Measurements from ENCODE around the gene UBE4B.
A peak's percentile ranks its signal among the peaks of the same experiment; 100 is the strongest.

Gene UBE4B

GRCh38 chr1:10207810-10208209 is 175.1 kb downstream of the UBE4B start:
- Histone ChIP-seq H3K9ac (ENCODE audit: low read length) (no peak overlapping the region), H3K9me3 (ENCODE audit: insufficient read depth, low read length) (no peaks in the 10 kb centered on the region), H3K27ac (ENCODE audit: low read length) (no peak overlapping the region), H3K36me3 (replicated peaks; ENCODE audit: low read depth, low read length) (no peaks in the 10 kb centered on the region), H4K20me1 (ENCODE audit: insufficient read depth, low read length) (no peaks in the 10 kb centered on the region), H3K27me3 (ENCODE audit: low read depth, low read length) (no peaks in the 10 kb centered on the region), H3K4me1 (ENCODE audit: low read length) (peaks cover 10% of the 10 kb centered on the region), H3K79me2 (ENCODE audit: low read length) (peaks cover 6% of the 10 kb centered on the region; the same call in 1 of the 2 replicates), H3K4me3 (ENCODE audit: low read length) (no peak overlapping the region), H2AFZ (ENCODE audit: low read depth, low read length) (no peak overlapping the region), H3K4me2 (ENCODE audit: low read length) (no peak overlapping the region)
- TF ChIP-seq CTCF (IDR thresholded peaks at IDR 0.05; ENCODE audit: low read depth, low read length), result no peak
- TF ChIP-seq EZH2phosphoT487 (IDR thresholded peaks at IDR 0.05; ENCODE audit: low read depth), result no peak

- H3K79me2 ChIP-seq (ENCODE audit: low read length), result peaks cover 6% of the 10 kb centered on the region; the same call in 1 of the 2 replicates
- TF ChIP-seq EZH2phosphoT487 (IDR thresholded peaks at IDR 0.05; ENCODE audit: low read depth) (no peak), CTCF (IDR thresholded peaks at IDR 0.05; ENCODE audit: low read depth, low read length) (no peak)
- no peak overlapping the region for H3K9ac ChIP-seq (ENCODE audit: low read length)
- no peaks in the 10 kb centered on the region for H3K9me3 ChIP-seq (ENCODE audit: insufficient read depth, low read length)
- H2AFZ ChIP-seq (ENCODE audit: low read depth, low read length), result no peak overlapping the region
- no peaks in the 10 kb centered on the region for H3K27me3 ChIP-seq (ENCODE audit: low read depth, low read length)
- no peak overlapping the region for H3K4me2 ChIP-seq (ENCODE audit: low read length)
- no peaks in the 10 kb centered on the region for H3K36me3 ChIP-seq (replicated peaks; ENCODE audit: low read depth, low read length)
- H4K20me1 ChIP-seq (ENCODE audit: insufficient read depth, low read length), result no peaks in the 10 kb centered on the region
- H3K4me3 ChIP-seq (ENCODE audit: low read length), result no peak overlapping the region
- peaks cover 10% of the 10 kb centered on the region for H3K4me1 ChIP-seq (ENCODE audit: low read length)
- H3K27ac ChIP-seq (ENCODE audit: low read length), result no peak overlapping the region
Measured at GRCh38 chr1:10208537-10208936, 175.8 kb downstream of the UBE4B start.

GRCh38 chr1:10209590-10209904 is 176.8 kb downstream of the UBE4B start:
- Histone ChIP-seq H3K4me1 (ENCODE audit: low read length) (peaks cover 10% of the 10 kb centered on the region), H3K27ac (ENCODE audit: low read length) (no peak overlapping the region), H2AFZ (ENCODE audit: low read depth, low read length) (peak overlapping the region; percentile 100)

More at GRCh38 chr1:10209590-10209904, 176.8 kb downstream of the UBE4B start:
- H3K9ac ChIP-seq (ENCODE audit: low read length), result peak overlapping the region; percentile 81
- H3K27me3 ChIP-seq (ENCODE audit: low read depth, low read length), result no peaks in the 10 kb centered on the region
- peaks cover 6% of the 10 kb centered on the region; the same call in 1 of the 2 replicates for H3K79me2 ChIP-seq (ENCODE audit: low read length)
- peak overlapping the region; percentile 95 for H3K4me3 ChIP-seq (ENCODE audit: low read length)
- peak overlapping the region; percentile 74 for H3K4me2 ChIP-seq (ENCODE audit: low read length)
- TF ChIP-seq CTCF (IDR thresholded peaks at IDR 0.05; ENCODE audit: low read depth, low read length) (no peak), EZH2phosphoT487 (IDR thresholded peaks at IDR 0.05; ENCODE audit: low read depth) (no peak)
- no peaks in the 10 kb centered on the region for H3K9me3 ChIP-seq (ENCODE audit: insufficient read depth, low read length)
- no peaks in the 10 kb centered on the region for H4K20me1 ChIP-seq (ENCODE audit: insufficient read depth, low read length)
- no peaks in the 10 kb centered on the region for H3K36me3 ChIP-seq (replicated peaks; ENCODE audit: low read depth, low read length)

Data from OCI-LY3 (cell line).